ENCODE data around the gene NFKBIB. TPM values are rescaled to one million over a fixed set of nuclear protein-coding genes. Genes with fewer than 3 reads are reported as not detected.
"Not testable (repeated sequence)": the region's sequence is repeated elsewhere in the genome, so short reads cannot be mapped to it uniquely, and the experiment has no call there.

The NFKBIB gene
- total and polyA plus RNA-seq, 9 donors: 3.2 to 21.6 (median 13.2) TPM

DNA sequence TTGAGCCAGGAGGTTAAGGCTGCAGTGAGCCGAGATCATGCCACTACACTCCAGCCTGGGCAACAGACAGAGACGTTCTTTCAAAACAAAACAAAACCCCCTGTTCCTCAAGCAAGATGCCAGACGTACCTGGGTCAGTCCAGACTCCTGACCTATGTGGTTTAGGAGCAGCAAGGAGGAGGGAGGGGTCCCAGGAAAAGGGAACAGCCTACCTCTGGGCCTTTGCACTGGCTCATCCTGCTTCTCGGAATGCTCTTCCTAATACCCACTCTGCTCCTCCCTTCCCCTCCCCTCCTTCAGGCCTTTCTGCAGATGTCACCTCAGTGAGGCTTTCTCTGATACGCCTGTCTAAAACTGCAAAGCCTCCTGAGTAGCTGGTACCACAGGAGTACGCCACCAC is 31.2 kb upstream of the NFKBIB start:
- Histone ChIP-seq H3K4me1 (ENCODE audit: insufficient read depth) (peaks cover 11% of the 10 kb centered on the region), H3K36me3 (no peaks in the 10 kb centered on the region), H3K27me3 (no peaks in the 10 kb centered on the region), H3K9me3 (no peaks in the 10 kb centered on the region), H3K27ac (no peak overlapping the region), H3K4me3 (no peak overlapping the region)
- DNase-seq: no peak
- no peak for TF ChIP-seq EP300 (IDR thresholded peaks at IDR 0.05)
- no peak for TF ChIP-seq POLR2A (IDR thresholded peaks at IDR 0.05)
- TF ChIP-seq, protein P1, sequence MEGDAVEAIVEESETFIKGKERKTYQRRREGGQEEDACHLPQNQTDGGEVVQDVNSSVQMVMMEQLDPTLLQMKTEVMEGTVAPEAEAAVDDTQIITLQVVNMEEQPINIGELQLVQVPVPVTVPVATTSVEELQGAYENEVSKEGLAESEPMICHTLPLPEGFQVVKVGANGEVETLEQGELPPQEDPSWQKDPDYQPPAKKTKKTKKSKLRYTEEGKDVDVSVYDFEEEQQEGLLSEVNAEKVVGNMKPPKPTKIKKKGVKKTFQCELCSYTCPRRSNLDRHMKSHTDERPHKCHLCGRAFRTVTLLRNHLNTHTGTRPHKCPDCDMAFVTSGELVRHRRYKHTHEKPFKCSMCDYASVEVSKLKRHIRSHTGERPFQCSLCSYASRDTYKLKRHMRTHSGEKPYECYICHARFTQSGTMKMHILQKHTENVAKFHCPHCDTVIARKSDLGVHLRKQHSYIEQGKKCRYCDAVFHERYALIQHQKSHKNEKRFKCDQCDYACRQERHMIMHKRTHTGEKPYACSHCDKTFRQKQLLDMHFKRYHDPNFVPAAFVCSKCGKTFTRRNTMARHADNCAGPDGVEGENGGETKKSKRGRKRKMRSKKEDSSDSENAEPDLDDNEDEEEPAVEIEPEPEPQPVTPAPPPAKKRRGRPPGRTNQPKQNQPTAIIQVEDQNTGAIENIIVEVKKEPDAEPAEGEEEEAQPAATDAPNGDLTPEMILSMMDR (IDR thresholded peaks at IDR 0.05): no peak
- intact Hi-C loops (cut with DNase I): no loop called here
- WGBS, 3 donors: 86 to 91% (median 86%) methylated on average over 6 of the region's 6 CpGs

DNA sequence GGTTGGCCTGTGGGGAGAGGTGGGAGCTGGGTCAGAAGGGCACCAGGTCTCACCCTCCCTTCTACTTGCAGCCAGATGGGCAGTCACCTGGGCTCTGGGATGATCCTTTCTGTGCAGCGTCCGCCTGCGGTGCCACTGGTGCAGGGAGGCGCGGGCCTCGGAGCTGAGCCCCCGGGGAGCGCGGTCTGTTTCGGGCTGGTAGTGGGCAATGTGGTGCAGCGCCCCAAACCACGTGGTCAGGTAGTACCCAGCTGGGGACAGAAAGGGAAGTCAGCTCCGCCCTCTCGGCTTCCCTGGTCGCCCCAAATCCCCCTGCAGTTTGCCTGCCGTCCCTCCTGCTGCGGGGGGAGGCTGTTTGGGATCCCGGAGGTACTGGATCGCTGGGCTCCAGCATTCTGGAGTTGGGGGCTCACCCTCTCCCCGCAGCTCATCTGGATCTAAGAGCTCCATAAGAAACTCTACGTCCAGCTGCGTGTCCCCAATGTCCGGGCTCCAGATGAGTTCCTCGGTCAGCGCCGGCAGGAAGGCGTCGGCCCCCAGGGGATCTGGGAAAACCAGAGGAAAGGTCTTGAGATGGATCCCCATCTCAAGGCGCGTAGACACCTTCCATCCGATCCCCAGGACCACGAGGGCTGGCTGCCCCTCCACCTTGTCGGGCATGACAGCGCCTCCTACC is 30.5 kb upstream of the NFKBIB start:
- 4 to 8% (median 8%) methylated on average over 27 to 34 of the region's 34 CpGs for WGBS, 3 donors
- intact Hi-C loops (cut with DNase I): no loop called here

DNA sequence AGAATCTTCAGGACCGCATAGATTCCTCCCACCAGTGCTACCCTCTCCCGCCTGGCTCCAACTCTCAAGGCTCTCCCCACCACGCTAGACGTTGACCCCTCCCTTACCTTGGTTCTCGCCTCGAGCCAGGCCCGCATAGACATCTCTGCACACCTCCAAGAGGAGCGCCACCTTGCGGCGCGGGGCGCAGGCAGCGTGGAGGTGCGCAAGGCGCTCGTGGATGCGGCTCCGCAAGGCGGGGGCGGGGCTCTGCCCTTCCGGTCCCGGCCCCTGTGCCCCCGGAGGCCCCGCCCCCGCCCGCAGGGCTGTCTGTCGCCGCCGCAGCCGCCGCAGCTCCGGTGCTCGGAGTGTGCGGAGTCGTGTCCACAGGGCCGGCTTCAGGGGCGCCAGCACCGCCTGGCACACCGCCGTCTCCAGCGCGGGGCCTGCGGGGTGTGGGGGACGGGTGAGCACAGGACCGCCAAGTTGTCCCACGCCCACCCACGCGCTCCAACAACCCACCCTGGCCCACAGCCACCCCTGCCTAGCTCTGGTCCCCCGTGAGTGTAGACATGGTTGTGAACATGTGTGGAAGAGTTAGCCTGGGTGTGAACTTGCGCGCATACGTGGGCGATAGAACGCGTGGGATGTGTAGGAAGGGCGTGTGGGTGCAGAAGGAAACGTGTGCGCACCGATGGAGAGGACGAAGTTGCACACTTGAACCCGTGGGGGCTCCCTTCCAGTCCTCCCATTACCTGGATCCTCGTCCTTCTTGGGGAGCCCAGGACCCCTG is 29.7 kb upstream of the NFKBIB start:
- peaks cover 11% of the 10 kb centered on the region for H3K4me1 ChIP-seq (ENCODE audit: insufficient read depth)
- peak overlapping the region in 1 of 2 donors; percentile 5 for H3K27ac ChIP-seq
- H3K27me3 ChIP-seq: no peaks in the 10 kb centered on the region
- peak; percentile 77 to 87 (median 85) for DNase-seq
- TF ChIP-seq EP300 (IDR thresholded peaks at IDR 0.05): no peak
- TF ChIP-seq, protein P1 (IDR thresholded peaks at IDR 0.05): peak; percentile 72 to 85 (median 76)
- no peak for TF ChIP-seq POLR2A (IDR thresholded peaks at IDR 0.05)
- intact Hi-C loops (cut with DNase I): no loop called here
- no peaks in the 10 kb centered on the region for H3K9me3 ChIP-seq
- WGBS, 3 donors: 11 to 32% (median 15%) methylated on average over 34 to 62 of the region's 62 CpGs
- peak overlapping the region; percentile 37 for H3K4me3 ChIP-seq
- H3K36me3 ChIP-seq: no peaks in the 10 kb centered on the region

More for the DNA sequence above, 30.5 kb upstream of the NFKBIB start:
- Histone ChIP-seq H3K4me3 (peak overlapping the region; percentile 37), H3K27me3 (no peaks in the 10 kb centered on the region), H3K27ac (peak overlapping the region in 1 of 2 donors; percentile 5), H3K4me1 (ENCODE audit: insufficient read depth) (peaks cover 11% of the 10 kb centered on the region), H3K36me3 (no peaks in the 10 kb centered on the region), H3K9me3 (no peaks in the 10 kb centered on the region)
- TF ChIP-seq EP300 (IDR thresholded peaks at IDR 0.05) (no peak), POLR2A (IDR thresholded peaks at IDR 0.05) (no peak)
- TF ChIP-seq, protein P1 (IDR thresholded peaks at IDR 0.05): no peak
- DNase-seq: no peak

GRCh38 chr19:38870612-38871011 is 29.2 kb upstream of the NFKBIB start:
- TF ChIP-seq POLR2A (IDR thresholded peaks at IDR 0.05) (no peak), EP300 (IDR thresholded peaks at IDR 0.05) (no peak)
- TF ChIP-seq, protein P1 (IDR thresholded peaks at IDR 0.05): no peak
- H3K9me3 ChIP-seq: no peaks in the 10 kb centered on the region
- 86 to 91% (median 91%) methylated on average over 8 to 19 of the region's 19 CpGs for WGBS, 3 donors
- peaks cover 11% of the 10 kb centered on the region for H3K4me1 ChIP-seq (ENCODE audit: insufficient read depth)
- intact Hi-C loops (cut with DNase I): no loop called here
- no peak overlapping the region for H3K4me3 ChIP-seq
- H3K27me3 ChIP-seq: no peaks in the 10 kb centered on the region
- H3K36me3 ChIP-seq: no peaks in the 10 kb centered on the region
- DNase-seq: no peak
- no peak overlapping the region for H3K27ac ChIP-seq

DNA sequence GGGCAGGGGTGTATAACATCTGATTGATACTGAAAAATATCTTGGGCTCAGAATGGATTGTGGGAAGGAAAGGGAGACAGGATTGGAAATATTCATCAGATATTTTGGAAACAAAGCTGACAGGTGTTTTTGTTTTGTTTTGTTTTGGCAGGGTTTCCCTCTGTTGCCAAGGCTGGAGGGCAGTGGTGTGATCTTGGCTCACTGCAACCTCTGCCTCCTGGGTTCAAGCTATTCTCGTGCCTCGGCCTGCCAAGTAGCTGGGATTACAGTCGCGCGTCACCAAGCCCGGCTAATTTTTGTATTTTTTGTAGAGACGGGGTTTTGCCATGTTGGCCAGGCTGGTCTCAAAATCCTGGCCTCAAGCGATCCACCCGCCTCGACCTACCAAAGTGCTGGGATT is 26.4 kb upstream of the NFKBIB start:
- DNase-seq; intact Hi-C loops (cut with DNase I): not testable (repeated sequence)

More for the DNA sequence above, 26.4 kb upstream of the NFKBIB start:
- H3K4me1 ChIP-seq (ENCODE audit: insufficient read depth): peaks cover 11% of the 10 kb centered on the region
- not testable (repeated sequence) for H3K9me3 ChIP-seq, H3K27me3 ChIP-seq, H3K27ac ChIP-seq, H3K4me3 ChIP-seq, H3K36me3 ChIP-seq
- 79 to 91% (median 83%) methylated on average over 10 of the region's 10 CpGs for WGBS, 3 donors

All from ovary (tissue), 9 donors.